Stimulated activated CD8-positive, alpha-beta memory T cell treated with anti-CD3 and anti-CD28 coated beads, Interleukin-15, amount 100 ng/mL, for 1 hour (primary cell): ENCODE data around the gene RAF1.
"Not testable (repeated sequence)": the region's sequence is repeated elsewhere in the genome, so short reads cannot be mapped to it uniquely, and the experiment has no call there.

Source experiments
- DNase-seq: peaks from one replicate; pipeline ENCODE4 v3.0.0-alpha.2; 2020; ENCODE audit warnings: low read depth

Gene RAF1

DNA sequence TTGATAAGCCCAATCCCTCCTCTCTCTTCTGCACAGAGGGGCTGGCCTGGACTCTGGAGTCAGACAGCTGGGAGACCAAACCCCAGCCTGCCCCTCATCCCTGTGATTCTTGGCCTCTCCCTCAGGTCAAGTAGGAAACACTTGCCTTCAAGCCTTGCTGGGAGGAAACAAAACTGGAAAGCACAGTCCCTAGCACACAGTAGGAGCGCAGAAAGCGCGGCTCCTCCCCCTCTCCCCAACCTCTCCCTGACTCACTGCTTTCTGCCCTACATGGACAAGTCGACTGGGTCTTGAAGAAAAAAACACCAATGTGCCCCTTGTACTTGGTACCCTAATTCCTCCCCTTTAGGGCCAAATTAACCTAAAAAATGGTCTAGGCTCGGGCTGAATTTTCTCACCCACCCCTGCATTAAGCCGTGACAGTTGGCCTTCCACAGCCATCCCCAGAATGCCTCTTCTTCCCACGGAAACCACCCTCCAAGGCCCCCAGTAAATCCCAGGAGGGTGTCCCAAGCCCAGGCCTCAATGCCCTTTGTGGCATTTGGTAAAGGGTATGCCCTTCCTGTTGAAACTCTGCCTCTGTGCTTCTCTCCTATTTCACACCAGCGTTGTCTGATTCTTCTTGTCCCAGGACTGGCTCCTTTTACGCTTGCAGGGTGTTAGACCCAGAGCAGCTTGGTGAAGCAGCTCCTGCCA lies 11.3 kb upstream of the RAF1 start:
- no peak for DNase-seq

DNA sequence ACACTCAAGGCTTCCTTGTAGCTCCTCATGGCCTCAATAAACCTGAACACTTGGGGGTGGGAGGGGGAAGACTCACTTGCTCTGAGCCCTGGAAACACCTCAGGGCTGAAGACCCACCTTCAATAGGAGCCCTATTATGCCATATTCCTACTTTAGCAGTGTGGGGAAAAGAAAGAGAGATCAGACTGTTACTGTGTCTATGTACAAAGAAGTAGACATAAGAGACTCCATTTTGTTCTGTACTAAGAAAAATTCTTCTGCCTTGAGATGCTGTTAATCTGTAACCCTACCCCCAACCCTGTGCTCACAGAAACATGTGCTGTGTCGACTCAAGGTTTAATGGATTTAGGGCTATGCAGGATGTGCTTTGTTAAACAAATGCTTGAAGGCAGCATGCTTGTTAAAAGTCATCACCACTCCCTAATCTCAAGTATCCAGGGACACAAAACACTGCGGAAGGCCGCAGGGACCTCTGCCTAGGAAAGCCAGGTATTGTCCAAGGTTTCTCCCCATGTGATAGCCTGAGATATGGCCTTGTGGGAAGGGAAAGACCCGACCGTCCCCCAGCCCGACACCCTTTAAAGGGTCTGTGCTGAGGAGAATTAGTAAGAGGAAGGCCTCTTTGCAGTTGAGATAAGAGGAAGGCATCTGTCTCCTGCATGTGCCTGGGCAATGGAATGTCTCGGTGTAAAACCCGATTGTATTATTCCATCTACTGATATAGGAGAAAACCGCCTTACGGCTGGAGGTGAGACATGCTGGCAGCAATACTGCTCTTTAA lies 10.2 kb upstream of the RAF1 start:
- DNase-seq: not testable (repeated sequence)

DNA sequence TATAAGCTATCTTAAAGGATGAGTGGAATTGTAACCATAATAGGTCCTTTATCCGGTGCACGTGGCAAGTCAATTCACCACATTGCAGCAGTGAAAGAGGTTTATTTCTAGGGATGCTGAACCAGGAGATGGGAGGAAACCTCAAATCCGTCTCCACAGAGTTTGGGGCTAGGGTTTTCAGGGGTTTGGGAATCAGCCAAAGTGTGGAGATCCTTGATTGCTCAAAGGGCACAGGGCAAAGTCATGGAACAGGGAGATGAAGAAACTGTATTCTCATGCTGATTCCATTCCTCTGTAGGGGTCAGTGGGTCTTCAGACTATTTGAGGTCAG lies 7.2 kb upstream of the RAF1 start:
- DNase-seq: no peak

DNA sequence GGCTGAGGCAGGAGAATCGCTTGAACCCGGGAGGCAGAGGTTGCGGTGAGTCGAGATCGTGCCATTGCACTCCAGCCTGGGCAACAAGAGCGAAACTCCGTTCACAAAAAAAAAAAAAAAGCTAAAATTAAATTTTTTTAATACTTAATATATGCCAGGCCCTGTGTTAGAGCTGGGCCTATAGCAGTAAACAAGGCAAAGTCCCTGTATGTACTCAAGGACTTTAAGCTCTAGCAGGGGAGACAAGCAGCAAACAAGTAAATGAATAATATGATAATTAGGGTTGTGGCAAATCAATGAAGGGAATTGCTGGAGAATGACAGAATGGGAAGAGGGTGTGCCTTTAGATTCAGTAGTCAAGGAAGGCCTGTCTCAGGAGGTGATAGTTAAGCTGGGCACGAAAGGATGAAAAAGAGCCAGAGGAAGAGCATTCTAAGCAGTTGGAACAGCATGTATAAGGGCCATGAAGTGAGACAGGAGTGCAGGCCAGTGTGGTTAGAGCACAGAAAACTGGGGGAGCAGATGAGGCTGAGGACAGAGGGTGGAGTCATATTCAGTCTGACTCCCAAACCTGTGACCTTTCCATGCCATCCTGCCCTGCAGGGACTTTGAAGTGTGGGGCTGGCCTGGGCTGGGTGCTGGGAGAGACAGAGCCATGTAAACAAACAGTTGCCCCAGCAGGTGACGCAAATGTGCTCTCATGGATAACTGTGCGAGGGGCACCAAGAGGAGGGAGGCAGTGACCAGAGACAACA lies 6.6 kb upstream of the RAF1 start:
- DNase-seq: no peak

DNA sequence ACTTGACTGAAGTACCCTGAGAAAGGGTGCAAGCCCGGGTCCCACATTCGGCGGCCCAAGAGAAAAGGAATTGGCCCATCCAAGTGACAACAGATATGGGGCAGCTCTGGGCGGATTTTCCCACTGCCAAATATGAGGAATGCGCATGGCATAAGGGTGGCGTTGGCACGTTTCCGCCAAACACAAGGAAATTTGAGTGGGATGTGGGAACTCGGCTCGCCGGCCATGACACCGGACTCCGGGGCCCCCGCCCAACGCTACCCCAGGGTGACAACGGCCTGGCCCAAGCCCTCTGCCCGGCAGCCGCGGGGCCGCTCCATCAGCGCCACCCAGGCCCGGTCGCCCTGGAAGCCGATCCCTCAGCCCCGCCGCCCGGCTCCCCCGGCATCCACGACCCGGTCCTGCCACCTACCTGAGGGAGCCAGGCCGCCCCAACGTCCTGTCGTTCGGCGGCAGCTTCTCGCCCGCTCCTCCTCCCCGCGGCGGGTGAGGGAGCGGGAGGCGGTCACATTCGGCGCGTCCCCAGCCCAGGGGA lies 449 bp downstream of the RAF1 start:
- no peak for DNase-seq

DNA sequence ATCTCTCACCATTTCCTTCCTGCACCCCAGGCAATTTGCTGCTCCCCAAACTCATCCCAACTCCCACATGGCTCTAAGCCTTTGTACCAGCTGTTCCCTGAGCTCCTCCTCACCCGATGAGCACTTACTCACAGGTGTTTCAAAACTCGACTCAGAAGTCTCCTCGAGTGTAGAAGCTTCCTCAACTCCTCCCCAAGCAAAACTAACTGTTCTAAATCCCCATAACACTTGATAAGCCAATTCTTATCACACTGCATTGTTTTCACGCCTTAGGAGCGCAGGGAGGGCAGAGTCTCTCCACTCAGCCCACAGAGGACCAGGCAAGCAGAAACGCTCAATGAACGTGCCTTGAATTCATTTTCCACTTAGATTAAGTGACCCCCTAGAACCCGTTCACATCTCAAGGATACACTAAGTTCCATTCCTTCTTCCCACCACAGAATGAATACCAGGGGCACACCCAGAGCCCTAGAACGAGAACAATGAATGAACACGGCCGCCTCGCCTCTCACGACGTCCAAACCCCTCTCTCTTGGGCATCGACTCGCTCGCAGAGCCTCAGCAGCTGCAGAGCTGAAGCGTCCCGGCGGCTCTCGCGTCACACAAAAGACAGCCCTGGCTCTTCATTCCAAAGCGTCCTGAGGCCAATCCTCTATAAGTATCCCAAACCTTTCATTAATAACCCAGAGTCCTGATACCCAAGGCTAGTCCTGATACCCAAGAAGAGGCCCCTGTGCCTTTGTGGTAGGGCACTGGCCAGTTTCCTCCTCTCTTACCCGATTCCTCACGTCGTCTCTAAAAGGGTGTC lies 1.1 kb downstream of the RAF1 start:
- no peak for DNase-seq

DNA sequence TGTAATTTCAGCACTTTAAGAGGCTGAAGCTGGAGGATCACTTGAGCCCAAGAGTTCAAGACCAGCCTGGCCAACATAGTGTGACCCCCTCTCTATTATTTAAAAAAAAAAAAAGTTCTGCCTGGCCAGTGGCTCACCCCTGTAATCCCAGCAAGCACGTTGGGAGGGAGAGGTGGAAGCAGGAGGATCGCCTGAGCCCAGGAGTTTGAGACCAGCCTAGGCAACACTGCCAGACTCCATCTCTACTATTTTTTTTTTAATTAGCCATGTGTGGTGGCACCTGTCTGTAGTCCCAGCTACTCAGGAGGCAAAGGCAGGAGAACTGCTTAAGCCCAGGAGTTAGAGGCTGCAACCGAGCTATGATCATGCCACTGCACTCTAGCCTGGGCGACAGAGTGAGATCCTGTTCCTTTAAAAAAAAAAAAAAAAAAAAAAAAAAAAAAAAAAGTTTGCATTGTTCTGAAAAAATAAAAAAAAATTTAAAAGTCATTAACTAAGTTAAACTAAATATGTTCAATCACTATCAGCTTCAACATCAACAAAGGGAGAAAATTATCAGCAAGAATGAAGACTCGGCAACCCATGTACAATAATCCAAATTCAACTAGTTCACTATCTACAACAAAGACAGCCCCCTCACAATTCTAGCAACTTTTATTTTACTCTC lies 1.9 kb downstream of the RAF1 start:
- DNase-seq: no peak

DNA sequence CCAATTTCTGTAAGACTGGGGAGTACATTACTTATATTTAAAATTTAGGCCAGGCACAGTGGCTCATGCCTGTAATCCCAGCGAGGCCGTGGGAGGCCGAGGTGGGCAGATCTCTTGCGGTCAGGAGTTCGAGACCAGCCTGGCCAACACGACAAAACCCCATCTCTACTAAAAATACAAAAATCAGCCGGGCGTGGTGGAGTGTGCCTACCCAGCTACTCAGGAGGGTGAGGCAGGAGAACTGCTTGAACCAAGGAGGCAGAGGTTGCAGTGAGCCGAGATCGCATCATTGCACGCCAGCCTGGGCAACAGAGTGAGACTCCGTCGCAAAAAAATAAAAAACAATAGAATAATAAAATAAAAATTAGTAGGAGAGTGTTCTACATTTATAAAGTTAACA lies 2.5 kb downstream of the RAF1 start:
- DNase-seq: not testable (repeated sequence)

DNA sequence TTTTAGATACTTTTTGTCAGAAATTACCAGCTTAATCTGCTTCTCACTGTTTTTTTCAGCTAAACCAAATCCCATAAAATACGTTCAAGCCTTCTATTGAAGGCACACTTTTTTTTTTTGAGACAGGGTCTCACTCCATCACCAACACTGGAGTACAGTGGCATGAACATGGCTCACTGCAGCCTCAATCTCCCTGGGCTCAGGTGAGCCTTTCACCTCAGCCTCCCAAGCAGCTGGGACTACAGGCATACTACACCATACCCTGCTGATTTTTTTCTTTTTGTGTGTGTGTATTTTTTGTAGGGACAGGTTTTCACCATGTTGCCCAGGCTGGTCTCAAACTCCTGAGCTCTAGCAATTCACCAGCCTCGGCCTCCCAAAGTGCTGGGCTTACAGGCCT lies 3.7 kb downstream of the RAF1 start:
- DNase-seq: no peak

DNA sequence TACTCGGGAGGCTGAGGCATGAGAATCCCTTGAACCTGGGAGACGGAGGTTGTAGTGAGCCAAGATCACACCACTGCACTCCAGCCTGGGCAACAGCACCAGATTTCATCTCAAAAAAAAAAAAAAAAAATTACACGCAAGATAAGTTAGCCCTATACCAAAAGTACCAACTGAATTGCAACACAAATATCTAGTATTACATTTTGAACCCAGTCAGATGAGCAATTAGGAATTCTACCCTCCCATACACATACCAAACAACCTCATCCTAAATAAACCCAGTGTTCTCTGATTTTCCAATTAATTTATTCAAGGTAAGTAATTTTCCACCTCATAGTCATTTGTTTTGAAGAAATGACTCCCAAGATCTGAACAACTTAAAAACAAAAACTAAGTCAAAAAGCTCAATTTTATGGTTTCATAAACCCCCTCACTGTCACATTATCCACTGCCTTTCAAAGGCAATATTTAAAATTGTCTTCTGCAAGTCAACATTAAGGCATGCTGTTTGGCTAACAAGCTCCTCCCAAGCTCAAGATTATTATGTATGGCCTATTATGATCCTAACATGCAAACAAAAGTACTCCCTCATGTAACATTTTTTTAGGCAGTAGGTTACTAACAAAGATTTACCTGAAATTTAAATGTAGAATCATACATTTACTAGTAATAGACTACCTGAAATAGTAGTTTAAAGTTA lies 4.5 kb downstream of the RAF1 start:
- DNase-seq: no peak

DNA sequence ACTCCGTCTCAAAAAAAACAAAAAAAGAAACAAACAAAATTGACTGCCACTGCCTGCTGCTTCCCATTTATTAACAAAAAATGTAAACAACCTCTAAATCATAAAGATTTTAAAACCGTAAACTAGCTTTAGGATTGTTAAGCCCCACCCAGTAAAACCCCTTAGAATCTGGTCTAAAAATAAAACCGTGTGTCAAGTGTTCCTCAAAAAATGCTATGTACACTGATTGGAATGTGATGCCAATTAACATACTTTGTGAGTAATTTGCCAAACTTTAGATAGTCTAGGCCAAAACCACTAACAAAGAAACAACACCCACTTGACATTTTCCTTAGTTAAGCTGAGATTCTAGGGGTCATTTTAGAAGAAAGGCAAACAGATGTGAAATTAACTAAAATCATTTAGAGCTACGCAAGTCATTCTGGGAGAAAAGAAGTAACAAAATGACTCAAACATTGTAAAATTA lies 5.3 kb downstream of the RAF1 start:
- DNase-seq: no peak

DNA sequence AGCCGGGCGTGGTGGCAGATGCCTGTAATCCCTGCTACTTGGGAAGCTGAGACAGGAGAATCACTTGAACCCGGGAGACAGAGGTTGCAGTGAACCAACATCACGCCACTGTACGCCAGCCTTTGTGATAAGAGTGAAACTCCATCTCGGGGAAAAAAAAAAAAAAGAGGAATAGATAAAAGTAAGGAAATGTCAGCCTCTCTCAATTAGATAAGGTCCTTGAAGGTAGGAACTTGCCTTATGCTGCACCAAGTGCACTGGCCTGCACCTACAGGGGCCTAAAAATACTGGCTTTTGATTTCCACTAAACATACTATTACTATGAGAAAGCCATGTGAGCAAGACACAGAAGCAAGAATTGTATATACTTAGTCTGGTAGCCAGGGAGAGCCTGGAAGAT lies 7.1 kb downstream of the RAF1 start:
- no peak for DNase-seq

DNA sequence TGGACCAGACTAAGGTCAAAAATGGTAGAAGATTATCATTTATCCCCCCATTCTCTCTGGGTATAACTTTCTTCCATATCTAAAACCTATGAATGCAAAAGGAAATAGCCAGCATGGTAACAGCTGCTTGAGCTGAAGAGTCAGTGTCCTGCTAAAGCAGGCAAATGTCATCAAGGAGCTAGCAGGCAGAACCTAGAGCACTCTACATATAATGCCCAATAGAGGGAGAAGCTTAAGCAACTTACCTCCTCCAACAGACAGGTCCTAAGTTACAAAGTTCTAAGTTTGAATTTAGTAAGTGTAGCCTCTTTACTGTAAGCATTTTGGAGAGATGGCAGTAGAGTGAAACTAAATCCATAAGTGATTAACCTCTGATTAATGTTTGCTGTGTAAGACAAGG lies 7.7 kb downstream of the RAF1 start:
- DNase-seq: no peak

DNA sequence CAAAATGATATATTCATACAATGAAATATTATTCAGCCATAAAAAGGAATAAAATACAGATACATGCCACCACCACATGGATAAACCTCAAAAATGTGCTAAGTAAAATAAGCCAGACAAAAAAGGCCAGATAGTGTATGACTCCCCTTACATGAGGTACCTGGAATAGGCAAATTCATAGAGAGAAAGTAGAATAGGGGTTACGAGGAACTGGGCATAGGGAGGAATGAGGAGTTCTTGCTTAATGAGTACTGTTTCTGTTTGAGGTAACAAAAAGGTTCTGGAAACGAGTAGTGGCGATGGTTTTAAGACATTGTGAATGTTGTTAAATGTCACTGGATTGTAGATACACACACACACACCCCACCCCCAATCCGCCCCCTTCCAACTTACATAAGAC lies 8.2 kb downstream of the RAF1 start:
- no peak for DNase-seq

DNA sequence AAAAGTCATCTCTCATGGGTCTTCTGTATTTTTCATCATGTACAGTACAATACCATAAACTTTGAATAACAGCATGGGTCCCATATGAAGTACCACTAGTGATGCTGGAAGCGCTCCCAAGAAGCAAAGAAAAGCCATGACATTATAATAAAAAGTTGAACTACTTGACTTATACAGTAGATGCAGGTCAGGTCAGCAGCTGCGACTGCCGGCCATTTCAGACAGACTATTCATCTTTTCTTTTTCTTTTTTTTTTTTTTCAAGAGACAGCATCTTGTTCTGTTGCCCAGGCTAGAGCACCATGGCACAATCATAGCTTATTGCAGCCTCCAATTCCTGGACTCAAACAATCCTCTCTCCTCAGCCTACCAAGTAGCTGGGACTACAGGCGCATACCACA lies 10.2 kb downstream of the RAF1 start:
- no peak for DNase-seq

DNA sequence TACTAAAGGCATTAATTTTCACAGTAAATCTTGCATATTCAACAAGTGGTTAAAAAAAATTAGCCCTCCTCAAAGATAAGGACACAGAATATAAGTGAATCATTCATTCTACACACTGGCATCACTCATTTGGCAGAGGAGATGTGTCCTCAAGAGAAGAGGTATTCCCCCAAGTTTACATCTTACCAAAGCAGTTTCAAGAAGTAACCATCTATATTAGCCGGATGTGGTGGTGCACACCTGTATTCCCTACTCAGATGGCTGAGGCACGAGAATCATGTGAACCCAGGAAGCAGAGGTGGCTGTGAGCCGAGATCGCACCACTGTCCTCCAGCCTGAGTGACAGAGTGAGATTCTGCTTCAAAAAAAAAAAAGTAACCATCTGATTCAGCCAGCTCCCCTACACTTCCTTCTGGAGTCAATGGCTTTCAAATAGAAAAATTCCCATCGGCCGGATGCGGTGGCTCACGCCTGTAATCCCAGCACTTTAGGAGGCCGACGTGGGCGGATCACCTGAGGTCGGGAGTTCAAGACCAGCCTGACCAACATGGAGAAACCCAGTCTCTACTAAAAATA lies 15.4 kb downstream of the RAF1 start:
- no peak for DNase-seq

DNA sequence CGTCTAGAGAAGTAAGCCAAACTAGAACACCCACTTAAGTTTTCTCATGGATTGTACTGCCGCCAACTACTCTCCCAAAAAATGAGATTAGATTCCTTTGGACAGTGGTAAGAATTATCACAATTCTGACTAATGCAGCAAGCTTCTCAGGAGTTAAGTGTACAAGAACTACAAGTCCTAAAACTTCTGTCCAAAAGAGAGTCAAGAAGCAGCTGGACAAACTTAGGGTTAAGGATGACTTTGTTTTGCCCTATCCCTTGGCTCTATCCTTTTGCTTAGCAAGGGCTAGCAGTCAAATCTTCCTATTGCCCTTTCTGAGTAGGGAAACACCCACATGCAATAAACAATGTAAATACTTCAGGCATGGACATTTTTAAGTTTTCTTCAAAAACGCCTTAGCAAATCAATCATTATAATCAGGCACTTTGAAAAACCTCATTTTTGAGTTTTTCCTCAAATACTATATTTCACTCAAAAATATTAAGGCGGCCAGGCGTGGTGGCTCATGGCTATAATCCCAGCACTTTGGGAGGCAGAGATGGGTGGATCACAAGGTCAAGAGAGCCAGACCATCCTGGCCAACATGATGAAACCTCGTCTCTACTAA lies 19.5 kb downstream of the RAF1 start:
- no peak for DNase-seq

DNA sequence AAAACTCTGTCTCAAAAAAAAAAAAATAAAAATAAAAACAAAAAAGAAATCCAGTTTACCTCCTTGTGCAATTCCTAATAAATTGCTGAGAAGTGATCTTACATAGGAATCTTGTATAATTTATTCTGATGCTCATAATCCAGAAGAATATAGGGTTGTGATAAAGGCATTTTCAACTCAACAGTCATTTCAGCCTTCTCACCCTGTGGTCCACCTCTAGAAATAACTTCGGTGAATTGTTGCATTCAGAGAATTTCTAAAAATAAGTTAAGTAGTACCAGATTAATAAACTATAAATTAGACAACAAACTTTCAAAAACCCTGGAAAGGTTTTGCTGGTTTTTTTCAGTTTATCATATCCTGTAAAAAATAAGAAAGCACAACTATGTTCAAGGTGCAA lies 20.2 kb downstream of the RAF1 start:
- no peak for DNase-seq

DNA sequence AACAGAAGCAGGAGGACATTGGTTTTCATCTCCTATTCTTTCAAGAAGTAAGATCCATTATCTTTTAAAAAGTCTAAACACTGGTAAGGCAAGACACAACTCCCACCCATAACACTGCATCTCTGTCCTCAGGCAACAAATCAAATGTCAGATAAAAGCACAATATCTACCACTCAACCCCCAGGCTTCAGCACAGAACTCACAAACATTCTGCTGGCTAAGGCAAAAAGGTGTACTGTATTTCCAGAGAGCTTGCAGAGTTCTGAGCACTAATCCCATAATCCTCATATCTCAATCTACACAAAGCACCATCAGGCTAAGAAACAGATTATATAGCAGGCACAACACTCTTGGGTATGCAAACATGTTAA lies 20.9 kb downstream of the RAF1 start:
- DNase-seq: no peak

DNA sequence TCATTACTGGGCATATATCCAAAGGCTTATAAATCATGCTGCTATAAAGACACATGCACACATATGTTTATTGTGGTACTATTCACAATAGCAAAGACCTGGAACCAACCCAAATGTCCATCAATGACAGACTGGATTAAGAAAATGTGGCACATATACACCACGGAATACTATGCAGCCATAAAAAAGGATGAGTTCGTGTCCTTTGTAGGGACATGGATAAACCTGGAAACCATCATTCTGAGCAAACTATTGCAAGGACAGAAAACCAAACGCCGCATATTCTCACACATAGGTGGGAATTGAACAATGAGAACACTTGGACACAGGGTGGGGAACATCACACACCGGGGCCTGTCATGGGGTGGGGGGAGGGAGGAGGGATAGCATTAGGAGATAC lies 23.1 kb downstream of the RAF1 start:
- not testable (repeated sequence) for DNase-seq
